Stimulated activated CD8-positive, alpha-beta memory T cell treated with anti-CD3 and anti-CD28 coated beads, Interleukin-12 subunit alpha, Interleukin-12 subunit beta, amount 100 ng/mL, for 24 hours (primary cell): ENCODE measurements around the gene TTC39C.
"Not testable (repeated sequence)": the region's sequence is repeated elsewhere in the genome, so short reads cannot be mapped to it uniquely, and the experiment has no call there.

Source experiments
- DNase-seq: peaks from one replicate; pipeline ENCODE4 v3.0.0-alpha.2; 2020; ENCODE audit errors: extremely low read depth

The TTC39C gene

GRCh38 chr18:24016643-24017042 is 2.1 kb downstream of the TTC39C start:
- no peak for DNase-seq

- DNase-seq = no peak
Observed at GRCh38 chr18:24018299-24018886, 3.8 kb downstream of the TTC39C start.

- no peak for DNase-seq
Observed at GRCh38 chr18:24019641-24020331, 5.2 kb downstream of the TTC39C start.

DNA sequence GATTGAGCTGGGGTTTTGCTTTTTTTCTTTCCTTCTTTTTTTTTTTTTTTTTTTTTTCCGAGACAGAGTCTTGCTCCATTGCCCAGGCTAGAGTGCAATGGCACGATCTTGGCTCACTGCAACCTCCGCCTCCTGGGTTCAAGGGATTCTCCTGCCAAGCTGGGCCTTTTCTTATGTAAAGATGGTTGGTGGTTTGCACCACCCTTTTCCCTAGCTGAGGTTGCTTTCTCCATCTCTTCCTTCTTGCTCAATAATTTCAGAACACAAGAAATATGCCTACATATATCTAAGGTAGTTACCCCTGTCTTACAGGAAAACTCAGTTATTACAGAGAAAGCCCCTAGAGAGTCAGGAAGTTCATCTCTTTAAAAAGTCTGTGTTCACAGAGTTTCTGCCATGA is 7.0 kb downstream of the TTC39C start:
- no peak for DNase-seq

DNA sequence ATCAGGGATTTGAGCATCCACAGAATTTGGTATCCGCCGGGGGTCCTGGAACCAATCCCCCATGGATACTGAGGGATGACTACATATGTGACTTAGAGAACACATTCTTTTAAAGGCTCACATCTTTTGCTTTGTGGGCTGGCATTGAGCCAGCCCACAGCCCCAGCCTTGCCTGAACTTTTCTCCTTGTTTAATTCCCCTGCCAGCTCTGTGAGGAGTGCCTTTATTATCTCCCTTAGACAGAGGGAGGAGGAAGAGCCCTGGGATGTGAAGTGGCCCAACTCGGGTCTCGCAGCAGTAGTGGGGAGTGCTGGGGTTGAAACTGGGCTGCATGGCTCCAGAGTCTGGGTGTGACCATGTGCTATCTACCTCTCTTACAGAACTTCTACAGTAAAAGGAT is 7.6 kb downstream of the TTC39C start:
- DNase-seq = no peak

DNA sequence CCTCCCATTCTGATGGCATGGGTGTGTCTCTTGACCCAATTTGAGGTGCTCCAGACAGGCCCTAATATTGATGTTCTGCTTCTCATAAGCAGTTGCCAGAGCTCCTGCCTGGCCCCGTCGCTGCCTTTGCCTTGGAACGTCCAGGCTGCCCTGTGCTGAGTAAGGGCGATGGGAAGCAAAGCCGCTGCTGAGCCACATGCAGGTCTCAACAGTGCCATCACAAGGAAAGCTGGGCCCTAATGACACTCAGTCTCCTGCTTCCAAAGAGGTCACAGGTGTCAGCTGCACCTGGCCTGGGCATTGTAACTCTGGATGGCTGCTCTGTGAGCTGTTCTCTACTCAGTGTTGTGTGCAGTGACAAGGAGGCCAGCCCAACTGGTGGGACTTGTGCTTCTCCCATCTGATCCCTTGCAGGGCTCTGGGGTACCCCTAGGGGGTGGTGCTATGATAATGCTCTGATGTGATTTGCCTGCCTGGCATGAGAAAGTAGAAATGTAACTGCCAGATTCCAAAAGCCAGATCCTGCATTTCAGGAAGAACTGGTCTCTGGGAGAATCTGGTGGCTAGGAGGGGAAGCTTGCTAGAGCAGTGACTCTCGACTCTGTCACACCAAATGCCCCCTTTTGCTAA is 8.7 kb downstream of the TTC39C start:
- no peak for DNase-seq

GRCh38 chr18:24024425-24024824 is 9.9 kb downstream of the TTC39C start:
- no peak for DNase-seq

GRCh38 chr18:24026457-24026856 is 11.9 kb downstream of the TTC39C start:
- DNase-seq = no peak

GRCh38 chr18:24027156-24027827 is 12.7 kb downstream of the TTC39C start:
- no peak for DNase-seq

DNA sequence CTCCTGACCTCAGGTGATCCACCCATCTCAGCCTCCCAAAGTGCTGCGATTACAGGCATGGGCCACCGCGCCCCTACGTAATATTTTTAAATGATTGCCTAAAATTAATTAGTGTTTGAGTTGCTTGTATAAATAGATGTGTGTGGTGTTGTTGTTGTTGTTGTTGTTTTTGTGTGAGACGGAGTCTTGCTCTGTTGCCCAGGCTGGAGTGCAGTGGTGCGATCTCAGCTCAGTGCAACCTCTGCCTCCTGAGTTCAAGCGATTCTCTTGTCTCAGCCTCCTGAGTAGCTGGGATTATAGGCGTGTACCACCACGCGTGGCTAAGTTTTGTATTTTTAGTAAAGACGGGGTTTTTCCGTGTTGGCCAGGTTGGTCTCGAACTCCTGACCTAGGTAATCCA is 14.4 kb downstream of the TTC39C start:
- DNase-seq = not testable (repeated sequence)

DNA sequence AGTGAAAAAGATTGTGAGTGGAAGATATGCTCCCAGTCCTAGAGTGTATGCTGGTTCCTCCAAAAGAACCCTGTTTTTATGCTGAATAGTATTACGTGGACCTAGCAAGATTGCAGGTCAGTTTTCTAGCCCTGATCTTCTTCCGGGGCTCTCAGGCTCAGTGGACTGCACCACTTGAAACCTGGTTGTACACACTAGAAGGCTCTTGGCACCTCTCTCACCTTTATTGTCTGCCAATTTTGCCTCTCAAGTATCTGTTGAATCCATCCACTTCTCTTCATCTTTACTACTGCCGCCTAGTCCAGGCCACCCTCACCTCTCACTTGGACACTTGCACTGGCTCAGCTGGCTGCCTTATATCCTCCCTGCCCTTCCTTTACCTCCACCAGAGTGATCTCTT is 16.8 kb downstream of the TTC39C start:
- DNase-seq = no peak

DNA sequence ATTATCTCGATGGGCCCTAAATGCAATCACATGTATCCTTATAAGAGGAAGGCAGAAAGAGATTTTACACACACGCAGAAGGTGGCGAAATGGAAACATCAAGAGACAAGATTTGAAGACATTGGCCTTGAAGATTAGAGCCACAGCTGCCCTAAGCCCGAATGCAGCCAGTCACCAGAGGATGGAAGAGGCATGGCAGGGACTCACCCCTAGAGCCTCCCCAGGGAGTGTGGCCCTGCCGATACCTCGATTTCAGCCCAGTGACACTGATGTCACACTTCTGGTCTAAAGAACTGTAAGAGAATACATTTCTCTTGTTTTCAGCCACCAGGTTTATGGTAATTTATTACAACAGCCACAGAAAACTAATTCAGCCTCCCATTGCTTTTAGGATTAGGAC is 17.4 kb downstream of the TTC39C start:
- DNase-seq = no peak

- no peak for DNase-seq
Observed at GRCh38 chr18:24033641-24034412, 19.3 kb downstream of the TTC39C start.

DNA sequence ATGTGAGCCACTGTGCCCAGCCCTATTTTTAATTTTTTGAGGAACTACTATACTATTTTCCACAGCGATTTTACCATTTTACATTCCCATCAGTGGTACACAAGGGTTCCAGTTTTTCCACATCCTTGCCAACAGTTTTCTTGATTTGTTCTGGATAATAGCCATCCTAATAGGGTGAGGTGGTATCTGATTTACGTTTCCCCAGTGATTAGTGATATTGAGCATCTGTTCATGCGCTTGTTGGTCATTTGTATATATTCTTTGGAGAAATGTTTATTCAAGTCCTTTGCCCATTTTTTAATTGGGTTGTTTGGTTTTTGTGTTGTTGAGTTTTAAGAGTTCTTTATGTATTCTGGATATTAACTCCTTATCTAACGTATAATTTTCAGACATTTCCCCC is 20.8 kb downstream of the TTC39C start:
- no peak for DNase-seq

- DNase-seq = no peak
Observed at GRCh38 chr18:24039671-24040070, 25.1 kb downstream of the TTC39C start.

DNA sequence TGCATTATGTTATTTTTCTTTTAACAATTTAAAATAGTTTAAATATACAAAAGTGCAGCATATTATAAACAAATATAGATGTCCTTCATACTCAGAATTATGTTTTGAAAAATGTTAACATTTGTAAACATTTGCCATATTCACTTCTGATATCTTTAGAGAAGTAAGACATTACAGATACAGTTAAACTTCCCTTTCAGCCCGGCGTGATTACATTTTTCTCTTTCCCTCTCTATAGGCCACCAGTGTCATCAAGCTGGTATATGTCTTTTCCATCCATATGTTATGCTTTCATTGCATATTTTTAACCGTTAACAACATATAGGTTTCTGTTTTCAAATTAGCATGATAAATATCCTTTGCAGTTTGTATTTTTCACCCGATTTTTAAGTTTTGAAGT is 27.1 kb downstream of the TTC39C start:
- DNase-seq = no peak

- DNase-seq = no peak
Observed at GRCh38 chr18:24043403-24043802, 28.8 kb downstream of the TTC39C start.

GRCh38 chr18:24048261-24048660 is 33.7 kb downstream of the TTC39C start:
- no peak for DNase-seq

GRCh38 chr18:24049142-24049541 is 34.6 kb downstream of the TTC39C start:
- DNase-seq = no peak

DNA sequence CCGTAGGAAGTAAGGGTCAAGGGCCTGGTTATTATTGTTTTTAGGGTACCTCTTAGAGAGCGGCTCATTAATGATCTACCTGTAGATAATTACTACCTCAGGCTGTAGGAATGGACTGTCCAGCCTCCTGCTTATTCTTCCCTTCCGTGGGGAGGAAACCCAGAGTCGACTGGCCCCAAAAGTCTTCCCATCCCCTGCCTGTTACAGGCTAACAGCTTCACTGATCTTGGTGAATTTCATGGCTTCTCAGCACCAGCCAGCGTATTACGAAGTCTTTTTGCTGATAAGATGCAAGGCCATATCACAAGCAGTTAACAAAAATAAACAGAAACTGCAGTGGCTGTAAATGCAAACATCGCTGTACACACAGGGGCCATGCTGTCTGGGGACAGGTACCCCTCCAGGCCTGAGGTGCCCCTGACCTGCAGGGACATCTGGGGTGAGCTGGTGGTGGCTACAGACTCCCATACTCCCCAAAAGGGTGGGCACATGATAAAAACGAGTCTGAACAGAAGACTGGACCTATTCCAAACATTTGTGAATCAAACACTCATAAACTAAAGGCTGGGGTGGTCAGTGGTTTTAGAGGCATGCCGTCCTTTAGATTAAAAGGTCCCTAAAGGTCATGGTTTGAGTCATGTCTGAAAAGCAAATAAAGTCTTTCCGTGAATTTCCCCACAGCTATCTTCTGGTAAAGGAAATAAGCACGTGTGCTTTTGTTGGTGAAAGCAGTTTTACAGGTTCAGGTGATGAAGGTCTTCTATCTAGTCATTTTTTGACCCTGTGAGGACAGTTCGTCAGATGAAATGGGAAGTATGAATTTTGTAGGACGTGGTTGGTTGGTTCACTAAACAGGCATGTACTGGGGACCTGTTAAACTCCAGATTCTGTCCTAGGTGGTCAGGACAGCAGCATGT is 36.7 kb downstream of the TTC39C start:
- DNase-seq = no peak

DNA sequence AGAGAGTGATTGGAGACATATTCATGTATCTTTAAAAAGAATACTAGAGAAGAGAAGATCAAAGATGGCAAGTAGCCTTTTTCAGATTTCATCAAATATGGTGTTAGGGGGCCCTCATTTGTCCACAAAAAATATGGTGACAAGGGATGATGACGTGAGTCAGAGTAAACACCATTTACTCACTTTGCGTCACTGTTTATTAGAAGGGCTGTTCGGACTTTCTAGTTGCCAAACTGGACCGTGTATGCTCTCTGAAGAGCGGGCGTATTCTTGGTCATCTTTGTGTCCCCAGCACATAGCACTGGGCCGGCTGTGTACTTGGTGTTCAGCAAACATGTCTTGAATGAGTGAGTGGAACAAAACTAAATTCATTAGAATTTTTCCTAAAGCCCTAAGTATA is 37.5 kb downstream of the TTC39C start:
- no peak for DNase-seq
